Endothelial cell of umbilical vein (primary cell): ENCODE data around the gene ULK4. TPM values are rescaled to one million over a fixed set of nuclear protein-coding genes. Genes with fewer than 3 reads are reported as not detected.

ENCODE experiments used
- BruUV-seq: library from RNA; stranded (reverse); fragments of 400-500 nt; replicated peaks from 2 replicates; lab custom pipeline; 2021; lab: Mats Ljungman, UMichigan
- CTCF ChIA-PET: fragments of 300-600, 350-600 bp; sonication (Branson Sonifier 250); formaldehyde crosslinking; loops from one replicate; lab custom pipeline; 2021; ENCODE audit warnings: antibody characterized with exemption, inconsistent platforms; lab: Charles Lee
- POLR2A ChIA-PET: fragments of 300-600, 350-600 bp; sonication (Branson Sonifier 250); formaldehyde crosslinking; loops from one replicate; lab custom pipeline; 2021; ENCODE audit warnings: antibody characterized with exemption, inconsistent platforms; lab: Charles Lee
- DNase-seq: peaks from one replicate; pipeline ENCODE4 v3.0.0-alpha.2; 2011; ENCODE audit warnings: low read depth, low spot score
- FAIRE-seq: peaks from 2 replicates; lab custom pipeline; 2011; peaks lifted over from hg19 to GRCh38; lab: Jason Lieb, UNC
- H2AFZ ChIP-seq: 2 replicates; pipeline ENCODE4 v1.6.0; 2012; ENCODE audit warnings: low read depth, low read length, control low read depth, inconsistent platforms
- H3K27ac ChIP-seq: 2 replicates; pipeline ENCODE4 v1.5.1; 2011; ENCODE audit warnings: low read depth, mild to moderate bottlenecking, control low read depth, low read length, moderate library complexity; ENCODE audit not compliant: insufficient read depth
- H3K27me3 ChIP-seq, 2 experiments: 2 replicates each; pipeline versions ENCODE4 v1.6.0 to v1.6.1; 2011; ENCODE audit warnings: low read length in 2 of 2, mixed read lengths in 1 of 2; ENCODE audit not compliant: control insufficient read depth in 2 of 2, insufficient read depth in 2 of 2
- H3K36me3 ChIP-seq, 2 experiments: 2 replicates in 1 of 2; 3 replicates in 1 of 2; pipeline ENCODE4 v1.5.1; 2011; ENCODE audit warnings: low read length in 2 of 2, mild to moderate bottlenecking in 1 of 2, moderate library complexity in 1 of 2; ENCODE audit not compliant: control insufficient read depth in 2 of 2, insufficient read depth in 2 of 2; ENCODE audit errors: extremely low read depth in 1 of 2
- H3K4me1 ChIP-seq: 3 replicates; pipeline ENCODE4 v1.5.1; 2011; ENCODE audit warnings: mild to moderate bottlenecking, low read length; ENCODE audit not compliant: control insufficient read depth, insufficient read depth; ENCODE audit errors: extremely low read depth
- H3K4me2 ChIP-seq: 2 replicates; pipeline ENCODE4 v1.6.1; 2011; ENCODE audit warnings: low read length, control low read depth, mixed read lengths; ENCODE audit not compliant: insufficient read depth
- H3K4me3 ChIP-seq, 3 experiments: fragments of 200-600 bp in 1 of 3; sonication (generic), shearing (Covaris generic) in 1 of 3; replicated peaks in 1 of 3; 2 replicates each; pipeline ENCODE4 v1.5.1; 2011 to 2016; ENCODE audit warnings: control low read depth in 3 of 3, low read length in 3 of 3, mild to moderate bottlenecking in 2 of 3, inconsistent platforms in 1 of 3, low read depth in 1 of 3, moderate library complexity in 1 of 3; ENCODE audit not compliant: insufficient read depth in 1 of 3
- H3K79me2 ChIP-seq: 2 replicates; pipeline ENCODE4 v1.6.0; 2012; ENCODE audit warnings: low read length, inconsistent platforms; ENCODE audit not compliant: control insufficient read depth, insufficient read depth
- H3K9ac ChIP-seq: replicated peaks from 2 replicates; pipeline ENCODE3; 2011; ENCODE audit warnings: low read length, control low read depth; ENCODE audit not compliant: insufficient read depth; ENCODE audit errors: extremely low read depth
- H3K9me1 ChIP-seq: replicated peaks from 3 replicates; pipeline ENCODE4 v1.6.0; 2011; ENCODE audit warnings: mild to moderate bottlenecking, low read length; ENCODE audit not compliant: control insufficient read depth, insufficient read depth; ENCODE audit errors: extremely low read depth
- H3K9me3 ChIP-seq: replicated peaks from 2 replicates; pipeline ENCODE4 v1.5.1; 2012; ENCODE audit warnings: low read length, inconsistent platforms; ENCODE audit not compliant: control insufficient read depth, insufficient read depth
- H4K20me1 ChIP-seq: replicated peaks from 2 replicates; pipeline ENCODE3; 2011; ENCODE audit warnings: mild to moderate bottlenecking, low read length; ENCODE audit not compliant: control insufficient read depth, insufficient read depth; ENCODE audit errors: extremely low read depth
- CTCF ChIP-seq, 2 donors: IDR thresholded peaks; 1 replicate in 1 of 2; 2 replicates in 1 of 2; pipeline ENCODE4 v1.5.1; 2011; ENCODE audit warnings: low read length in 2 of 2, mild to moderate bottlenecking in 2 of 2, moderate library complexity in 2 of 2, control low read depth in 1 of 2, inconsistent platforms in 1 of 2, low read depth in 1 of 2; ENCODE audit not compliant: insufficient read depth in 1 of 2; ENCODE audit errors: extremely low read depth in 1 of 2
- EZH2 ChIP-seq: IDR thresholded peaks from 2 replicates; pipeline ENCODE4 v1.6.1; 2012; ENCODE audit warnings: borderline replicate concordance, low read depth, mild to moderate bottlenecking, moderate library complexity, low read length, inconsistent platforms; ENCODE audit not compliant: severe bottlenecking
- FOS ChIP-seq: IDR thresholded peaks from 2 replicates; pipeline ENCODE4 v1.6.1; 2011; ENCODE audit warnings: mild to moderate bottlenecking, low read length, moderate library complexity, borderline replicate concordance; ENCODE audit not compliant: insufficient read depth
- GATA2 ChIP-seq: IDR thresholded peaks from 2 replicates; pipeline ENCODE4 v1.7.0; 2011; ENCODE audit warnings: low read depth, mild to moderate bottlenecking, moderate library complexity, mixed read lengths, low read length; ENCODE audit not compliant: insufficient read length, insufficient read depth
- JUN ChIP-seq: IDR thresholded peaks from 2 replicates; pipeline ENCODE4 v1.6.1; 2011; ENCODE audit warnings: borderline replicate concordance, low read depth; ENCODE audit not compliant: insufficient read length, insufficient read depth
- MAX ChIP-seq: IDR thresholded peaks from 2 replicates; pipeline ENCODE4 v1.6.1; 2011; ENCODE audit not compliant: insufficient read depth, insufficient read length
- MYC ChIP-seq: IDR thresholded peaks from one replicate; pipeline ENCODE4 v1.6.1; 2011; ENCODE audit warnings: mild to moderate bottlenecking, low read depth, low read length
- POLR2A ChIP-seq: IDR thresholded peaks from 2 replicates; pipeline ENCODE4 v1.6.1; 2012; ENCODE audit warnings: low read depth, mild to moderate bottlenecking, control low read depth, low read length
- POLR2AphosphoS5 ChIP-seq: IDR thresholded peaks from 2 replicates; pipeline ENCODE4 v1.6.1; 2012; ENCODE audit warnings: low read depth, mild to moderate bottlenecking, control low read depth, low read length, moderate library complexity; ENCODE audit not compliant: insufficient read depth
- dilution Hi-C: fragments of 300-500 bp; cut with MboI; formaldehyde crosslinking; loops from one replicate; pipeline ENCODE4 v1.15.0; 2019; ENCODE audit warnings: low sequenced_read_pairs; ENCODE audit not compliant: extremely low pct_ligation_motif_present
- intact Hi-C: fragments of 100-400 bp; cut with micrococcal nuclease; formaldehyde crosslinking; loops from one replicate; pipeline ENCODE4 v1.10.0; 2022
- polyA plus RNA-seq, 4 experiments: library from polyadenylated mRNA; depleted of rRNA in 3 of 4; stranded (reverse) in 3 of 4; unstranded in 1 of 4; fragments of >200 nt; gene quantifications; 2 replicates each; pipeline versions ENCODE4 v1.2.1 to v1.2.3, GENCODE V29; 2011 to 2012; ENCODE audit warnings: missing spikeins in 1 of 4
- total RNA-seq: library from RNA; stranded (reverse); gene quantifications from 2 replicates; pipeline ENCODE4 v1.2.3, GENCODE V29; 2021

The ULK4 gene
- total and polyA plus RNA-seq, 2 donors (not counting 3 experiments of a cell fraction or from before 2014, with no cell fraction given): 3.3 to 16.0 TPM

DNA sequence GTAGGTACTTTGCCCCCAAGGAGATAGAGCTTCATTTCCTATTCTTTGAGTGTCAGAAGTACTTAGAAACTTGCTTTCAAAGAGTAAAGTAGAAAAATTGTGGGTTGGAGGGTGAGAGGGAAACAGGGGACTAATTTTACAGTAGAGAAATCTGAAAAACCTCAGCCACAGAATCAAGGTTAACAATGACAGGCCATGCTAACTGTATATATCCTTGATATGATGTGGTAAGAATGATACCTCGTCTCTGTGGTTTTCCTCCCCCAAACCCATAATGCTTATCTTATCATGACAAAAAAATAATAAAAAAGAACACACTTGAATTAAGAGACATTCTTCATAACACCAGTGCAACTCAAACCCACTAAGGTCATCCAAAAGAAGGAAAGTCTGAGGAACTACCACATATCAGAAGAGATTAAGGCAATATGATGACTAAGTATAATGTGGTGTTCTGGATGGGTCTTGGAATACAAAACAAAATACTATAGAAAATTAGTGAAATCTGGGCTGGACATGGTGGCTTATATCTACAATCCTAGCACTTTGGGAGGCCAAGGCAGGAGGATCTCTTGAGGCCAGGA is 360.4 kb downstream of the ULK4 start:
- no peak overlapping the region for H2AFZ ChIP-seq
- no peaks in the 10 kb centered on the region for H3K36me3 ChIP-seq
- no peak for TF ChIP-seq JUN
- no peak for TF ChIP-seq FOS
- TF ChIP-seq CTCF (IDR thresholded peaks at IDR 0.05; ENCODE audit: extremely low read depth in 1 of 2, insufficient read depth in 1 of 2, low read depth in 1 of 2, low read length in 2 of 2): no peak
- TF ChIP-seq POLR2AphosphoS5: no peak
- TF ChIP-seq POLR2A: no peak
- TF ChIP-seq MYC: no peak
- no peak for TF ChIP-seq EZH2
- TF ChIP-seq GATA2: no peak
- TF ChIP-seq MAX: no peak
- H3K27ac ChIP-seq: no peak overlapping the region
- no peaks in the 10 kb centered on the region for H3K9me1 ChIP-seq
- H3K4me2 ChIP-seq: no peak overlapping the region
- H3K9me3 ChIP-seq: no peaks in the 10 kb centered on the region
- DNase-seq: no peak
- no peak overlapping the region for H3K9ac ChIP-seq
- no peak for FAIRE-seq
- H3K79me2 ChIP-seq: no peaks in the 10 kb centered on the region
- ChIA-PET POLR2A (no interaction called here), CTCF (no interaction called here)
- no peaks in the 10 kb centered on the region for H3K27me3 ChIP-seq
- no peaks in the 10 kb centered on the region for H4K20me1 ChIP-seq
- H3K4me3 ChIP-seq: no peak overlapping the region
- intact Hi-C loops (no loop called here), dilution Hi-C loops (no loop called here)
- no TSS peak for BruUV-seq
- no peaks in the 10 kb centered on the region for H3K4me1 ChIP-seq
